Tibial artery (tissue), 4 donors: ENCODE measurements around the gene TSHZ1.

ENCODE experiments used
- DNase-seq, 2 donors: peaks; one replicate each; pipeline ENCODE4 v3.0.0-alpha.2; 2019
- H3K27ac ChIP-seq, 2 donors: fragments of 200-600 bp; sonication (generic) in 1 of 2; 1 replicate in 1 of 2; 2 replicates in 1 of 2; pipeline ENCODE4 v1.5.1; 2018 to 2019; ENCODE audit warnings: mild to moderate bottlenecking in 1 of 2
- H3K27me3 ChIP-seq, 2 donors: fragments of 200-600 bp; sonication (generic) in 1 of 2; one replicate each; pipeline versions ENCODE4 v1.5.1 to v1.6.0; 2016 to 2019
- H3K36me3 ChIP-seq, 3 donors: fragments of 200-600 bp; sonication (generic) in 2 of 3; one replicate each; pipeline ENCODE4 v1.5.1; 2016 to 2019; ENCODE audit warnings: mild to moderate bottlenecking in 2 of 3
- H3K4me1 ChIP-seq, 4 donors: fragments of 200-600 bp; sonication (generic) in 2 of 4; 1 replicate in 3 of 4; 2 replicates in 1 of 4; pipeline ENCODE4 v1.5.1; 2016 to 2019
- H3K4me3 ChIP-seq, 2 donors: fragments of 200-600 bp; sonication (generic) in 1 of 2; 1 replicate in 1 of 2; 2 replicates in 1 of 2; pipeline ENCODE4 v1.5.1; 2018 to 2019; ENCODE audit warnings: mild to moderate bottlenecking in 2 of 2
- H3K9me3 ChIP-seq, 3 donors: fragments of 200-600 bp; sonication (generic) in 1 of 3; one replicate each; pipeline ENCODE4 v1.5.1; 2016 to 2019
- CTCF ChIP-seq, 2 experiments: fragments of 200-600 bp in 1 of 2; fragments of 450-650 bp in 1 of 2; IDR thresholded peaks; one replicate each; pipeline ENCODE4 v1.5.1; 2017 to 2019; ENCODE audit warnings: antibody characterized with exemption in 2 of 2, mild to moderate bottlenecking in 1 of 2, moderate library complexity in 1 of 2
- intact Hi-C: fragments of 100-400 bp; cut with DNase I; formaldehyde crosslinking; loops from one replicate; pipeline ENCODE4 v1.15.0; 2023; ENCODE audit warnings: low total_unique reads

The TSHZ1 gene

GRCh38 chr18:75297731-75298130, 87.1 kb downstream of the TSHZ1 start:
- H3K9me3 ChIP-seq: no peaks in the 10 kb centered on the region
- H3K27me3 ChIP-seq: no peaks in the 10 kb centered on the region
- no peak for DNase-seq
- no peak for TF ChIP-seq CTCF (IDR thresholded peaks at IDR 0.05)
- H3K36me3 ChIP-seq: no peaks in the 10 kb centered on the region
- H3K4me3 ChIP-seq: no peak overlapping the region
- intact Hi-C loops: no loop called here
- H3K27ac ChIP-seq: no peak overlapping the region
- H3K4me1 ChIP-seq: no peaks in the 10 kb centered on the region

GRCh38 chr18:75304678-75305557, 94.3 kb downstream of the TSHZ1 start:
- no peaks in the 10 kb centered on the region for H3K36me3 ChIP-seq
- no peak overlapping the region for H3K27ac ChIP-seq
- H3K4me3 ChIP-seq: no peak overlapping the region
- H3K27me3 ChIP-seq: no peaks in the 10 kb centered on the region
- no peak for DNase-seq
- intact Hi-C loops: no loop called here
- TF ChIP-seq CTCF (IDR thresholded peaks at IDR 0.05): no peak
- H3K4me1 ChIP-seq: no peaks in the 10 kb centered on the region
- H3K9me3 ChIP-seq: peaks cover 0 to 15% (median 9%) of the 10 kb centered on the region in 3 donors

GRCh38 chr18:75305984-75306383, 95.4 kb downstream of the TSHZ1 start:
- Histone ChIP-seq H3K27ac (no peak overlapping the region), H3K27me3 (no peaks in the 10 kb centered on the region), H3K9me3 (peaks cover 0 to 15% (median 9%) of the 10 kb centered on the region in 3 donors), H3K4me1 (no peaks in the 10 kb centered on the region), H3K36me3 (no peaks in the 10 kb centered on the region), H3K4me3 (no peak overlapping the region)
- intact Hi-C loops: no loop called here
- TF ChIP-seq CTCF (IDR thresholded peaks at IDR 0.05): no peak
- DNase-seq: no peak

- Histone ChIP-seq H3K27ac (no peak overlapping the region), H3K27me3 (no peaks in the 10 kb centered on the region), H3K36me3 (no peaks in the 10 kb centered on the region), H3K4me3 (no peak overlapping the region), H3K9me3 (peaks cover 0 to 15% (median 9%) of the 10 kb centered on the region in 3 donors), H3K4me1 (no peaks in the 10 kb centered on the region)
- intact Hi-C loops: no loop called here
- no peak for TF ChIP-seq CTCF (IDR thresholded peaks at IDR 0.05)
- no peak for DNase-seq
These were observed 96.9 kb downstream of the TSHZ1 start for GRCh38 chr18:75307530-75307929.

- Histone ChIP-seq H3K27me3 (no peaks in the 10 kb centered on the region), H3K27ac (no peak overlapping the region), H3K4me3 (no peak overlapping the region), H3K4me1 (no peaks in the 10 kb centered on the region), H3K9me3 (peaks cover 0 to 15% (median 9%) of the 10 kb centered on the region in 3 donors), H3K36me3 (no peaks in the 10 kb centered on the region)
- TF ChIP-seq CTCF (IDR thresholded peaks at IDR 0.05): no peak
- intact Hi-C loops: no loop called here
- no peak for DNase-seq
These were observed 99.0 kb downstream of the TSHZ1 start for GRCh38 chr18:75309564-75309963.
